Measurements from ENCODE around the gene PSMB4.
"Not testable (repeated sequence)": the region's sequence is repeated elsewhere in the genome, so short reads cannot be mapped to it uniquely, and the experiment has no call there.

Gene PSMB4

DNA sequence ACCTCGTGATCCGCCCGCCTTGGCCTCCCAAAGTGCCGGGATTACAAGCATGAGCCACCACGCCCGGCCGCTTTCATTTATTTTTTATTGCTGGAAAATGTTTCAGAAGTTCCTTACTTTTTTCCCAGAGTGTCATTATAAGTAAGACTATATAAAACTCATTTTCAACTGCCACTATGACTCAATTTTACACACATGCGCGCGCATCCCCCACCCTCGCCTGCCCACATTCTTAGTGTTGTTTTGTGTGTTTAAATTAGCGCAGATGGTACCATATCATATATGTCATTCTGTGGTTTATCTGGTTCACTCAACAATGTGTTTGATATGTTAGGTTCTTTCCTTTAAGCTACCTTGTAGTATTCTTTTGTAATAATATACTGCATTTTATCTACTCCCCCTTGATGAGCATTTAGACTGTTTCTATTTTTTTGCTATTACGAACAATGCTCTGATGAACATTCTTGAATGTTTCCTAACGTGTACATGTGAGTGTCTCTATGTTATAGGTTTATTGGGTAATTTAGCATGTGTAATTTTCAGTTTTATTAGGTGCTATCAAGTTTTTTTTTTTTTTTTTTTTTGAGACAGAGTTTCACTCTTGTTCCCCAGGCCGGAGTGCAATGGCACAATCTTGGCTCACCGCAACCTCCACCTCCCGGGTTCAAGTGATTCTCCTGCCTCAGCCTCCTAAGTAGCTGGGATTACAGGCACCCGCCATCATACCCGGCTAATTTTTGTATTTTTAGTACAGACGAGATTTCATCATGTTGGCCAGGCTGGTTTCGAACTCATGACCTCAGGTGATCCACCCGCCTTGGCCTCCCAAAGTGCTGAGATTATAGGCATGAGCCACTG, 8.9 kb upstream of the PSMB4 start:
- not testable (repeated sequence) for DNase-seq

GRCh38 chr1:151391079-151391563, 8.3 kb upstream of the PSMB4 start:
- no peak for DNase-seq

DNA sequence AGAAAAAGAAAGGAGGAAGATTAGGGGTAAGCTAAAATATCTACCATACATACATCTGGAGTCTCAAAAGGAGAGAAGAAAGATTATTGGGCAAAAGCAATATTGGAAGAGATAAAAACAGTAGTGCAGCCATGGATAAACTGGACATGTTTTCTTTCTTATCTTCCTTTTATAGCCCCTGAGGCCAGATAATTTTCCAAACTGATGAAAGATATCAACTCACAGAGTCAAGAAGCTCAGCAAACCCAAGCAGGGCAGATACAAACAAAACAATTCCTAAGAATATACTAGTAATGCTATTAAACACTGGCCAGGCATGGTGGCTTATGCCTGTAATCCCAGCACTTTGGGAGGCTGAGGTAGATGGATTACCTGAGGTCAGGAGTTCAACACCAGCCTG, 5.8 kb upstream of the PSMB4 start:
- DNase-seq = no peak

- DNase-seq = not testable (repeated sequence)
Observed at GRCh38 chr1:151396265-151396664, 3.1 kb upstream of the PSMB4 start.

DNA sequence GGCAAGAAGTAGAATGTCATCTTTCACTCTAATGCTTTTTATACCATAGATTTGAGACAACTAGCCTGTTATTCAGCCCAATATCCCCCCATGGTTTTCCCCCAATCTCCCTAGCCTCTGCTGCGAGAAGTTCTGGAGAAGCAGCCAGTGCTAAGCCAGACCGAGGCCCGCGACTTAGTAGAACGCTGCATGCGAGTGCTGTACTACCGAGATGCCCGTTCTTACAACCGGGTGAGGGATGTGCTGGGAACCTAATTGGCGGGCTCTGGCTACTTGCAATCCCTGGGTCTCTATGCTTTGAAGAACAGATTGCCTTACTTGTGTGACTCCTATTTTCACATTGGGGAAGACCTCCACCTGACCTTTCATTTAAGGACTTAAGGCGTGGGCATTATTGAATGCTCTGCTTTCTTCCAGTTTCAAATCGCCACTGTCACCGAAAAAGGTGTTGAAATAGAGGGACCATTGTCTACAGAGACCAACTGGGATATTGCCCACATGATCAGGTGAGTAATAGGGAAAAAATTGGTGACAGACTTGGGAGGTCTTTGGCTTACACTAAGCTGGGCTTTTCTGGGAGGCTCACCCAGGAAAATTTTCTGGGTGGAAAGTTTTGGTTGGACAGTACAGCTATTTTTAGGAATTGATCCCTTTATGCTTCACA, 1.9 kb downstream of the PSMB4 start:
- no peak for DNase-seq

- DNase-seq = no peak
Observed at GRCh38 chr1:151401860-151402259, 2.5 kb downstream of the PSMB4 start.

GRCh38 chr1:151402764-151403163, 3.4 kb downstream of the PSMB4 start:
- no peak for DNase-seq

GRCh38 chr1:151403612-151404011, 4.2 kb downstream of the PSMB4 start:
- no peak for DNase-seq

DNA sequence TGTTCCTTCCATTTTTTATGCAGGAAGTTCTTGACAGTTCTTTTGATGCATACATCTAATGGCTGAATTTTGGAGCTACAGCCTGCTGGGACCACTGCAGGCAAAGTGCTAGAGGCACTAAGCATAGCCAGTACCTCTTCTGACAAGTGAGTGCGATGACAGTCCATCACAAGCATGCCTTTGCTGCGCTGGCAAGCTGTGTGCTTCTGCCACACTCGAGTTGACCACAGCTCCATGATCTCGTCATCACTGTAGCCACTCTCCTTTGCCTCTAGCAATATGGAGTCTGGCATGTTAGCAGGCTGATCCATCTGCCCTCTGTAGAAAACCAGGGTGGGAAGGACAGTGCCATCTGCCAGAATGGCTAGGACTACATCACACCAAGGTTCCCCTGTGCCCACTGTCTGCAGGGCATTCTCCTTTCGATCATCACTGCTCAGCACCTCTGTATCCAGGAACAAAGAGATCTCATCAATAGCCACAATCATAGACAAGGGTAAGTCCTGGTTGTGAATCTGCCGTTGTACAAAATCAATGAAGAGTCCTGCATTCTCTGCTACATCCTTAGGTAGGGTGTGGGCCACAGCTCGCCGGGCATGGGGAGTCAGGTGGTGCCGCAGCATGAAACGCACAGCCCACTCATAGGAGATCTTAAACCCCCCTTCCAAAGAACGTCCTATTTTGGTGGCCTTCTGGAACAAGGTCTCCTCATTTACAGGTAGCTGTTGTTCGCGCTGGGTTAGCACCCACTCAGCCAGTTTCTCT, 6.0 kb downstream of the PSMB4 start:
- DNase-seq = no peak

DNA sequence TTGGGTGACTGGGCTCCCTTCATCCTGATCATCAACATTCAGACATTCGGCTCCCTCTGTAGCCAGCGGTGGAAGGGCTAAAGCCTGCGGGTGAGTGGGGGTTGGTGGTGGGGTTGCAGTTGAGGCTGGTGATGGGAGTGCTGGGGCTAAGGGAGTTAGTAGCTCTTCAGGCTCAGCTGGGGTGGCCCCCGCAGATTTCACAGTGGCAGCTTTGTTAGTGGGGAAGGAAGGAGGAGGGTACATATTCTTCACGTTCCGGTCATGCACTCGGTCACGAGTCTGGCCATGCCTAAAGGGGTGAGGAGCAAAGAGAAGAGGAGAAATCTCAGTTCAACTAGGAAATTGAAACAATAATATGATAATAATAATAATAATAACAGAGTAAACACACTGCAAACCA, 6.8 kb downstream of the PSMB4 start:
- DNase-seq = no peak

GRCh38 chr1:151407304-151407703, 7.9 kb downstream of the PSMB4 start:
- no peak for DNase-seq

GRCh38 chr1:151408891-151409290, 9.5 kb downstream of the PSMB4 start:
- DNase-seq = no peak

DNA sequence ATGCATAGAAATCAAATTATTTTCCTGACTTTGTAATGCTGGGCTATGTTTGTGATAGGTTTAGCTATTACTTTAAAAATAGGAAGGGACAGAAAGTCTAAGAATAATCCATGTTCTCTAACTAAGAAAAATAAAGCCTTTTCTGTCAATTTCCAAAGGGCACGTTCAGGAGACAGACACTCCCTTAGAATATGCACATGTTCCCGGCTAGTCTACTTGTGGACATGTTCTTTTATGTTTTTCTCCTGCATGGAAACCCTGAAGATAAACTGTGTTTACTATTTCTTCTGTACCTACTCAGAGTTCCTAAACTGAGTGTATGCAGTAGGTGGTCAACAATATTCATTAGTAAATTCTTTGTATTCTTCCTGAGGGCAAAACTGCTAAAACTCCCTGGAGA, 12.5 kb downstream of the PSMB4 start:
- no peak for DNase-seq

- DNase-seq = no peak
Observed at GRCh38 chr1:151416231-151416630, 16.9 kb downstream of the PSMB4 start.

- no peak for DNase-seq
Observed at GRCh38 chr1:151418081-151418480, 18.7 kb downstream of the PSMB4 start.

GRCh38 chr1:151419819-151420218, 20.4 kb downstream of the PSMB4 start:
- DNase-seq = no peak

- no peak for DNase-seq
Observed at GRCh38 chr1:151425103-151425502, 25.7 kb downstream of the PSMB4 start.

GRCh38 chr1:151428068-151428467, 28.7 kb downstream of the PSMB4 start:
- no peak for DNase-seq

DNA sequence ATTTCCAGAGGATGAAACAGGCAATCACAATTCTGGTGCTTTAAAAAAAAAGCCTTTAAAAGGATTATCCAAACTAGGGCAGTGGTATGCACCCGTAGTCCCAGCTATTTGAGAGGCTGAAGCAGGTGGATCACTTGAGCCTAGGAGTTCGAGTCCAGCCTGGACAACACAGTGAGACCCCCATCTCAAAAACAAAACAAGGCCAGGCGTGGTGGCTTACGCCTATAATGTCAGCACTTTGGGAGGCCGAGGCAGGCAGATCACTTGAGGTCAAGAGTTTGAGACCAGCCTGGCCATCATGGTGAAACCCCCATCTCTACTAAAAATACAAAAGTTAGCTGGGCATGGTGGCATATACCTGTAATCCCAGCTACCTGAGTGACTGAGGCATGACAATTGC, 34.5 kb downstream of the PSMB4 start:
- not testable (repeated sequence) for DNase-seq

DNA sequence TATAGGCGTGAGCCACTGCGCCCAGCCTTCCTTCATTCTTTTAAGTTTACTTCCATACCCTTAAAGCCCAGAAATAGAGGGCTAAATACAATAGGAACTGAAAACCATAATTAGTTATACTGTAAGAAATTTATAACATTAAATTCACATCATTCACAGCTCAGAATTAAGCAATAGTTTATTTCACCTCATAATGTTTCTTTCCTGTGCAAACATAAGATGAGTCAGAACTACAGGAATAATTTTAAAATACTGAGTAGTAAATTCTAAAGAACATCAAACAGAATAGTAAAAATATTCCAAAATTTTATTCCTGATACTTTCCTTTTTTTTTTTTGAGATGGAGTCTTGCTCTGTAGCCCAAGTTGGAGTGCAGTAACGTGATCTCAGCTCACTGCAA, 35.8 kb downstream of the PSMB4 start:
- DNase-seq = no peak

DNA sequence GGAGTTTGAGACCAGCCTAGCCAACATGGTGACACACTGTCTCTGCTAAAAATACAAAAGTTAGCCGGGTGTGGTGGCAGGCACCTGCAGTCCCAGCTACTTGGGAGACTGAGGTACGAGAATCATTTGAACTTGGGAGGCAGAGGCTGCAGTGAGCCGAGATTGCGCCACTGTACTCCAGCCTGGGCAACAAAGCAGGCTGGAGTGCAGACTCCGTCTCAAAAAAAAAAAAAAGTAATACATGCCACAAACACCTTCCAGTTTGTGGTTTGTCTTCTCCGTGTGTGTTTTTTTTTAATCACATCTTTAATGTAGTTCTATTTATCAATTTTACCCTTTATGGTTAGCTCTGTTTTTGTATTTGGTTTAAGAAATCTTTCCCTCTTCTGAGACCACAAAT, 37.6 kb downstream of the PSMB4 start:
- no peak for DNase-seq

GRCh38 chr1:151437396-151437795, 38.0 kb downstream of the PSMB4 start:
- DNase-seq = not testable (repeated sequence)
